HG02610 (cell line): ENCODE data around the gene PCGF3.
"Not testable (repeated sequence)": the region's sequence is repeated elsewhere in the genome, so short reads cannot be mapped to it uniquely, and the experiment has no call there.

Source experiments
- ATAC-seq: cut with Tn5 transposase; IDR thresholded peaks from one replicate; pipeline ENCODE4 v1.9.1; 2021; ENCODE audit warnings: mild to moderate bottlenecking, moderate library complexity; ENCODE audit not compliant: unreplicated experiment

The PCGF3 gene

DNA sequence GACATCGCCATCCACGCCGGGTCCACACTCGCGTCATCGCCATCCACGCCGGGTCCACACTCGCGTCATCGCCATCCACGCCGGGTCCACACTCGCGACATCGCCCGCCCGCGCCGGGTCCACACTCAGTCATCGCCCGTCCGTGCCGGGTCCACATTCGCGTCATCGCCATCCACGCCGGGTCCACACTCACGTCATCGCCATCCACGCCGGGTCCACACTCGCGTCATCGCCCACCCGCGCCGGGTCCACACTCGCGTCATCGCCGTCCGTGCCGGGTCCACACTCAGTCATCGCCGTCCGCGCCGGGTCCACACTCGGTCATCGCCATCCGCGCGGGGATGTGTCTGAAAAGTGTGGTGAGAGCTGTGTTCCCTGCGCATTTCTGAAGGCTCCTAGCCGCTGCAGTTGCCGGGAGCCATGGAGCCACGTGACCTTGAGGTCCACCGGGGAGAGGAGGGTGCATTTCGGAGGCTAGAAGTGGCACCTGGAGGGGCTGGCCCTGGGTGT is 17.3 kb downstream of the PCGF3 start:
- ATAC-seq, result no peak

DNA sequence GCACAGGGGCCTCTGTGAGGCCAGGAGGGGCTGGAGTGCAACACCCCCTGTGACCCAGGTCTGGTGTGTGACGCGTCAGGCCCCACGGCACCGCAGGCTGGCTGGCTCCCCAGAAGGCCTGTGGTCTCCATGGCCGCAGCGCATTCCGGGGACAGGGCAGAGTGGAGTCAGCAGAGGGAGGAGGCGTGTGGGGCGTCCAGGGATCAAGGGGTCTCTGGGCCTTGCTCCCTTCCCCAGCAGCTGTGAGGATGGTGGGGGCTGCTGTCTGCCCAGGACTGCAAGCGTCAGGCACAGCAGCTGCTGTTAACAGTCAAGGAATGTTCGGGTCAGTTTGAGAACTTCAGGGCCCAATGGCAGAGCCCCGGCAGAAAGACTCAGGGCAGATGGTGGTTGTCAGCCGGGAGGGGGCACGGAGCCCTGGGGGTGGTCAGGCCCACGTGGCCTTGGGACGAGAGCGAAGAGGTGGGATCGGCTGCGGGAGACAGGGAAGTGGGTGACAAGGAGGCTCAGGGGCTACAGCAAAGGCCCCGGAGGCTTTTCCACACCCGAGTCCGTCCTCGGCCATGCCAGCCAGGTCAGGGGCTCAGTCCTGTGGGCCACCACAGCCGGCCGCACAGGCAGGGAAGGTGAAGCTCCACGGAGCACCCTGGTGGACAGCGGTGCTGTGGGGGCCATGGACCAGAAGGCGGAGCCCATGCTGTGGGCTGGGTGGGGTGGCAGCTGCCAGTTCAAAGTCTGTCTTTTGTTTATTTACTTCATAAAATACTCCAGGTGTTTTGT is 18.3 kb downstream of the PCGF3 start:
- ATAC-seq, result no peak

DNA sequence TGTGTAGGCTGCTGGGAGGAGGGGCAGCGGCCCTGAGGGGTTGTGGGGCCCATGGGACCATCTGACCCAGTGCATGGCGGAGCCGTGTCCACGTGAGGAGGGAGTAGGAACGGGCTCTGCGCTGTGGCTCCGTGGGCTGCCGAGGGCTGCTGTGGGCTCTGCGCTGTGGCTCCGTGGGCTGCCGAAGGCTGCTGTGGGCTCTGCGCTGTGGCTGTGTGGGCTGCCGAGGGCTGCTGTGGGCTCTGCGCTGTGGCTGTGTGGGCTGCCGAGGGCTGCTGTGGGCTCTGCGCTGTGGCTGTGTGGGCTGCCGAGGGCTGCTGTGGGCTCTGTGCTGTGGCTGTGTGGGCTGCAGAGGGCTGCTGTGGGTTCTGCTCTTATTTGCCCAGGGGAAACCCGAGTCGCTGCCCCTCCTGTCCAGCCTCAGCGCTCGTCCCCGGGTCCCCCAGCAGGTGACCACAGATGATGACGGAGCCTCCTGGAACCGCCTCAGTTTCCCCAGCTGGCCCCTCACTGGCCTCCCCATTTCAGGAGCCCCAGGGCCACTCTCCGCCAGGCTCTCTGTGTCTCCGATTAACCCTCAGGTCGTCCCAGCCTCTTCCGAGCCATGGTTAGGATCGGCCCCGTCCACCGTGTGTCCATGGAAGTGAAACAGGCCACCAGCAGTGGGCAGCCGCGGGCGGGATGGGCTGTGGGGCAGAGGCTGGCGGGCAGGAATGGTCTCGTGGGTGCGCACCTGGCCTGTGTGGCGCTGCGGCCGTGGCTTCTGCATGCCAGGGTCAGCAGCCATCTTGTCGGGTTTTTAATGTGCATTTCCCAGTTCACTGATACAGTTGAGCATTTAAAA is 20.0 kb downstream of the PCGF3 start:
- no peak for ATAC-seq

GRCh38 chr4:726235-726787 is 20.7 kb downstream of the PCGF3 start:
- ATAC-seq, result no peak

- no peak for ATAC-seq
Observed at GRCh38 chr4:726838-727237, 21.2 kb downstream of the PCGF3 start.

DNA sequence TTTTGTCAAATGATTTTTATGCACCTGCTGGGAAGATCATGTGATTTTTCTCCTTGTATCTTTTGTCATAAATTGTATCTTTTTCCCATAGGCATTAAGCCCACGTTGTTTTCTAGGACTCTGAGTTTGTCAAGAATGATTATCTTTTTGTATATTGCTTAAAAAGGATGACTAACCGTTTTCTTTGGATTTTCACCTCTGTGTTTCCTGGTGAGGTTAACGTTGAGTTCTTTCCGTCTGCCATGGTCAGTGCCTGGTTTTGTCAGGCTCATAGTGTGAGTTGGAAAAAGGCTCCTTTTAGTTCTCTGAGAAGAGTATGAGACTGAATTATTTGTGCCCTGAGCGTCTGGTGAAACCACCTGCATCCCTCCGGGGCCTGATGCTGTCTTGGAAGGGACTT is 21.9 kb downstream of the PCGF3 start:
- no peak for ATAC-seq

DNA sequence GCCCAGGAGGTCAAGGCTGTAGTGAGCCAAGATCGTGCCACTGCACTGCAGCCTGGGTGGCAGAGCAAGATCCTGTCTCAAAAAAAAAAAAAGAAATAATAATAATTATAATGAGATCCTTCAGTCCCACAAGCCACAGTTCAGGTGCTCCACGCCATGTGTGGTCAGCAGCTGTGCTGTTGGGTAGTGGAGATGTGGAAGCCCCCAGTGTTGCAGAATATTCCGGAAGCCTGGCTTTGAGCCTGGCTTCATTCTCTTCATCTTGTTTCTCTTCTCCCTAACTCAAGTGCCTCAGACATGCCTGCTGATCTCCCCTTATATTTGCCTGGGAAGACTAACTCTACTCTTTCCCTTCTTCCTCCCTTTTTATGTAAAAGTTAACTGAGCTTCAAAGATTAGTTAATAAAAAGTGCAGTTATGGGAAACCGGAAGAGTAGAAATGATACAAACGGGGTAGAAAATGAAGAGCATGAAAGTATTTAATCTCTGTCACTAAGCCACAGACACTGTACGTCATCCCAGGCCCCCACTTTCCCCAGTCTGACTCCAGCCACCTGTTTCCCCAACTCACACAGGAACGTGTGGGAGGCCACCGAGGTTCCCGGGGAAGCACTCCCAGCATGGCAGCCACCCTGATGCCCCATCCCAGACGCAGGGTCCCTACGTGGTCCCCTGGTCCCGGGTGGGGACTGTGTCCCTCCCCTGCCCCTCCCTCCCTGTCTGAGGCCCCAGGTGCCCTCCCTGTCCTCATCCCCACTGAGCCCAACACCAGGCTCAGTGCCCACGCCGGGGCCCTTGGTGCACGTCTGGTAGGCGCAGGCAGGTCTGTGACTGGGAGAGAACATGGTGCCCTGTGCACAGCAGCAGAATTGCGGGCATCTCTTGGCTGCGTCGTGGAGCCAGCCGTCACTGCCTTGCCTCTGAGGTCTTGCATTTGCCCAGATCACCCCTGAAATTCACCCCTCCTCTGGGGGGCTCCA is 24.0 kb downstream of the PCGF3 start:
- ATAC-seq, result no peak

DNA sequence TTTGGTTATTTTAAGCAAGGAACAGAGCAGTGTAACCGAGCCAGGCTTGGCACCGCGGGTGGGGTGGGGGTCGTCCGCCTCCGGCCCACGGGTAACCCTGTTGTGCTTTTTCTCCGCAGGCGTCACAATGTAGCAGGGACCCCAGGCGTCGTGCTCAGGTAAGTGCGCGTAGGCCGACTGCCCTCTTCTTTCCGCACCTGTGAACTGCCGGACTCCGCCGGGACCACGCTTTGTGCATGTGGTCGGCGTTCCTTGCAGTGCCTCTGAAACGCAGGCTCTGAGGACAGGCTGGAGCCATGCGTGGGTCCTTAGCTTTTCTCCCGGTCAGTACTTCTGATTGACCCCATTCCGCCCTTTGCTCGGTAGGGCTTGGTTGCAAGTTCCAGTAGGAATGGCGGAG is 24.9 kb downstream of the PCGF3 start:
- ATAC-seq, result no peak

- ATAC-seq, result not testable (repeated sequence)
Observed at GRCh38 chr4:730946-731904, 25.6 kb downstream of the PCGF3 start.

GRCh38 chr4:731954-732353 is 26.3 kb downstream of the PCGF3 start:
- ATAC-seq, result not testable (repeated sequence)

GRCh38 chr4:732486-732885 is 26.9 kb downstream of the PCGF3 start:
- no peak for ATAC-seq

- no peak for ATAC-seq
Observed at GRCh38 chr4:732911-733630, 27.4 kb downstream of the PCGF3 start.

DNA sequence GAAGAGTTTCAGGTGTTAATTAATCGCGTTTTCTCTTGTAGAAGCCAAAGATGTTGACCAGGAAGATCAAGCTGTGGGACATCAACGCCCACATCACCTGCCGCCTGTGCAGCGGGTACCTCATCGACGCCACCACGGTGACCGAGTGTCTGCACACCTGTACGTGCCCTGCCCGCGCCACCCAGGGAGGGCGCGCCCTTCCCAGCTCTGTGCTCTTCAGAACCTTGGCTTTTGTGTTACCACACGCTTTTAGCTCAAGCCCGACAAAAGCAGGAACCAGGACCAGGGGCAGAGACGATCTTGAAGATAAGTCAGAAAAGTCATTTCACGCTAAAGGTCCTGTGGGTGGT is 28.0 kb downstream of the PCGF3 start:
- ATAC-seq, result no peak

DNA sequence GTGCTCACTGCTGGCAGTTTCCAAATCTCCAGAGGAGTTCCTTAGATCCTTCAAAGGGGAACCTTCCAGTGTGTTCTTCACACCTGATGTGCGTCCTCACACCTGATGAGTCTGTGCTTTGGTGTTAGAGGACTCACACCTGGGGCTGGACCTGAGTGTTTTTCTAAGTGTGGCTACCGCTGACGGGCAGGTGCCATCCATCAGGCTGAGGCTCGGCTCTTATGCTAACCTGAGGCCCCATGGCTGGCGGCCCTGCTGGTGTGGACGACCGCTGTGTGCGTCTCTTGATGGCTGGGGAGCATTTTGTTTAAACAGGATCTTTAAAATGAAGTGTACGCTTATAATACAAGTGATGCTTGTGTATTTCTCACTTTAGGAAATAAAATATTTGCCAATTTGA is 28.4 kb downstream of the PCGF3 start:
- no peak for ATAC-seq

DNA sequence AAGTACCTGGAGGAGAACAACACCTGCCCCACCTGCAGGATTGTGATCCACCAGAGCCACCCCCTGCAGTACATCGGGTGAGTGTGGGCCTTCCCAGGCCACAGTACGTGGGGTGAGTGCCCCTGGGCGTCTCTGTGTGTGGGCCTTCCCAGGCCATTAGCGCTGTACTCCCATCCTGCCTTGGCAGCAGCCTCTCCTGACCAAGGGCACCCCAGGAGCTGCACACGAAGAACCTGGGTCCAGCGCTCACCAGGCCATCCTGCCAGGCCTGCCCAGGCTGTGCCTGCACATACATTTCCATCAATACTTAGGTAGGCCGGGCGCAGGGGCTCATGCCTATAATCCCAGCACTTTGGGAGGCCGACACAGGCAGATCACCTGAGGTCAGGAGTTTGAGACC is 29.3 kb downstream of the PCGF3 start:
- ATAC-seq, result no peak

DNA sequence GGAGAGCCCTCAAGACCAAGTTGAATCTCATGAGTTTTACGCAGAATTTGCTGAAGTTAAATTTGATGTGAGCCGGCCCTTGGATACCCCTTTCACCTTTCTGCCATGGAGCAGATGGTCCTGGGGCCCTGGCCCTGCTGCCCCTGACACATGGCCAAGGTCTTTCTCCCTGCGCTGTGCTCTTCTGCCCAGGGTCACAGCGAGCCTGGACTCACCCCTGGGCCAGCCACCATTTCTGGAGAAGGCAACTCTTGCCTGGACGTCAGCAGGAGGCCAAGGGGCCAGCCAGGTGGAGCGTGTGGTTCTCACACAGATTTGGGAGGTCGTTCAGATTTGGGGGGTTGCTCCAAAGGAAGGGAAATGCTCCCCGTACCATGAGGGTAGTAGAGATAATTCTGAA is 30.0 kb downstream of the PCGF3 start:
- ATAC-seq, result no peak

DNA sequence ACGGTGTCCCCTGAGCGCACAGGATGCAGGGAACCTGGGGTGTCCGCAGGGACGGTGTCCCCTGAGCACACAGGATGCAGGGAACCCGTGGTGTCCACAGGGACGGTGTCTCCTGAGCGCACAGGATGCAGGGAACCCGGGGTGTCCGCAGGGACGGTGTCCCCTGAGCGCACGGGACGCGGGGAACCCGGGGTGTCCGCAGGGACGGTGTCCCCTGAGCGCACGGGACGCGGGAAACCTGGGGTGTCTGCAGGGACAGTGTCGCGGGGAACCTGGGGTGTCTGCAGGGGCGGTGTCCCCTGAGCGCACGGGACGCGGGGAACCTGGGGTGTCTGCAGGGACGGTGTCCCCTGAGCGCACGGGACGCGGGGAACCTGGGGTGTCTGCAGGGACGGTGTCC is 30.9 kb downstream of the PCGF3 start:
- ATAC-seq, result not testable (repeated sequence)

DNA sequence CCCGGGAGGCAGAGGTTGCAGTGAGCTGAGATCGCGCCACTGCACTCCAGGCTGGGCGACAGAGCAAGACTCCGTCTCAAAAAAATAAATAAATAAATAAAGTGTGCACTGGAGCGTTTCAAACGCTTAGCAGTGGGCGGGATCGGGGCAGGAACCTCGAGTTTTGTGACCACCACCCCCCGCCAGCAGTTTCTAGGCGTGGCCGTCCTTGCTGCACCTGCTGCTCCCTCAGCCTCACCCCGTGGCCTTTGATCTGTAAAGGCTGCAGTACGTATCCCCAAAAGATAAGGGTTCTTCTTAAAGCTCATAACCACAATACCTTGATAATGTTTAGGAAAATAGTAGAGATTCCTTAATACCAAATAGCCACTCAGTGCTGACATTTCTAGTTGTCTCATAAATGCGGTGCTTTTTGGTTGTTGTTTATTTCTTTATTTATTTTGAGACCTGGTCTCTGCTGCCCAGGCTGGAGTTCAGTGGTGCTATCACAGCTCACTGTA is 33.2 kb downstream of the PCGF3 start:
- ATAC-seq, result no peak

DNA sequence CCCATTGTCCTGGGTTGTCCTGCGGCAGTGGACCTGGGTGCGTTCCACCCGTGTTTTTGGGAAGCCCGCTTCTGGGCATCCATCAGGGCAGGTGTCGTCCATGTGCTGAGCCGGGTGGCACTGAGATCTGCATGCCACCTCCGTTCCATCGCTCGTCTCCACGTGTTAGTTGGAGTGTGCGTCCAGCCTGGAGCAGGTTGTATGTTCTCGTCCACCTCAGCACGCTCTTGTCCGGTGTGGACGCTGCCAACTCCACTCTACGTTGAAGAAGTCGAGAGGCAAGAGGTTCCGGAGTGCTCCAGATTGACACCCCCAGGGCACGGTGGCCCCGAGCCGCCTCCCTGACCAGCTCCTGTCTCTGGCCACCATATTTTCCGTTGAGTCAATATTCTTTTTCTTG is 33.9 kb downstream of the PCGF3 start:
- no peak for ATAC-seq
